Liver (tissue), 9 donors: ENCODE measurements around the gene ASB13. TPM values are rescaled to one million over a fixed set of nuclear protein-coding genes. Genes with fewer than 3 reads are reported as not detected.

ENCODE experiments used
- DNase-seq: peaks from one replicate; pipeline ENCODE4 v3.0.0-alpha.2; 2017; ENCODE audit warnings: low spot score
- H3K27ac ChIP-seq, 2 donors: one replicate each; pipeline ENCODE4 v1.7.0; 2013; ENCODE audit warnings: inconsistent platforms in 2 of 2, low read length in 2 of 2, control low read depth in 1 of 2, low read depth in 1 of 2, mild to moderate bottlenecking in 1 of 2
- H3K27me3 ChIP-seq, 4 donors: one replicate each; pipeline versions ENCODE4 v1.6.1 to v1.7.0; 2013; ENCODE audit warnings: low read length in 3 of 4, inconsistent platforms in 1 of 4, mild to moderate bottlenecking in 1 of 4, moderate library complexity in 1 of 4; ENCODE audit not compliant: control insufficient read depth in 4 of 4, insufficient read depth in 4 of 4
- H3K36me3 ChIP-seq, 4 donors: one replicate each; pipeline versions ENCODE4 v1.6.1 to v1.7.0; 2013; ENCODE audit warnings: low read length in 3 of 4, mild to moderate bottlenecking in 3 of 4, low read depth in 1 of 4, moderate library complexity in 1 of 4; ENCODE audit not compliant: control insufficient read depth in 4 of 4, insufficient read depth in 3 of 4
- H3K4me1 ChIP-seq, 4 donors: one replicate each; pipeline versions ENCODE4 v1.6.1 to v1.7.0; 2013; ENCODE audit warnings: low read length in 3 of 4, mild to moderate bottlenecking in 3 of 4, moderate library complexity in 1 of 4; ENCODE audit not compliant: control insufficient read depth in 4 of 4, insufficient read depth in 4 of 4
- H3K4me3 ChIP-seq, 3 donors: one replicate each; pipeline versions ENCODE4 v1.6.1 to v1.7.0; 2013; ENCODE audit warnings: low read length in 3 of 3, control low read depth in 1 of 3, low read depth in 1 of 3, mild to moderate bottlenecking in 1 of 3
- H3K9ac ChIP-seq, 2 donors: one replicate each; pipeline ENCODE4 v1.7.0; 2013; ENCODE audit warnings: low read length in 2 of 2, mild to moderate bottlenecking in 2 of 2, moderate library complexity in 2 of 2, control low read depth in 1 of 2, low read depth in 1 of 2
- H3K9me3 ChIP-seq, 4 donors: one replicate each; pipeline versions ENCODE4 v1.6.1 to v1.7.0; 2013; ENCODE audit warnings: low read length in 3 of 4; ENCODE audit not compliant: control insufficient read depth in 4 of 4
- FOXA1 ChIP-seq: IDR thresholded peaks from 2 replicates; pipeline ENCODE4 v1.6.1; 2016; ENCODE audit warnings: antibody characterized with exemption
- GABPA ChIP-seq, 2 donors: IDR thresholded peaks in 1 of 2; conservative IDR thresholded peaks in 1 of 2; 2 replicates each; pipeline ENCODE4 v1.6.1; 2016; ENCODE audit warnings: antibody characterized with exemption in 2 of 2, mild to moderate bottlenecking in 1 of 2, moderate library complexity in 1 of 2
- HNF4A ChIP-seq, 2 donors: conservative IDR thresholded peaks; 2 replicates each; pipeline ENCODE4 v1.6.1; 2016; ENCODE audit warnings: antibody characterized with exemption in 2 of 2, mild to moderate bottlenecking in 2 of 2
- HNF4G ChIP-seq: IDR thresholded peaks from 2 replicates; pipeline ENCODE4 v1.6.1; 2016; ENCODE audit warnings: antibody characterized with exemption
- JUND ChIP-seq, 2 donors: IDR thresholded peaks; 2 replicates each; pipeline ENCODE4 v1.6.1; 2016; ENCODE audit warnings: antibody characterized with exemption in 2 of 2
- NR2F2 ChIP-seq: IDR thresholded peaks from 2 replicates; pipeline ENCODE4 v1.6.1; 2016; ENCODE audit warnings: antibody characterized with exemption
- RAD21 ChIP-seq, 2 donors: IDR thresholded peaks; 2 replicates each; pipeline ENCODE4 v1.6.1; 2016; ENCODE audit warnings: antibody characterized with exemption in 2 of 2, mild to moderate bottlenecking in 2 of 2
- REST ChIP-seq: IDR thresholded peaks from 2 replicates; pipeline ENCODE4 v1.6.1; 2016; ENCODE audit warnings: antibody characterized with exemption, mild to moderate bottlenecking
- RXRA ChIP-seq, 2 donors: IDR thresholded peaks; 2 replicates each; pipeline ENCODE4 v1.6.1; 2017 to 2018; ENCODE audit warnings: antibody characterized with exemption in 2 of 2, mild to moderate bottlenecking in 1 of 2
- SP1 ChIP-seq: IDR thresholded peaks from 2 replicates; pipeline ENCODE4 v1.6.1; 2018; ENCODE audit warnings: antibody characterized with exemption, mild to moderate bottlenecking
- YY1 ChIP-seq: IDR thresholded peaks from 2 replicates; pipeline ENCODE4 v1.6.1; 2016; ENCODE audit warnings: antibody characterized with exemption, mild to moderate bottlenecking
- WGBS: extraction: QIAGEN DNeasy Blood & Tissue Kit; methylation state at CpG from one replicate; pipeline ENCODE4 v1.1.7; 2013; 5-methylcytosine and 5-hydroxymethylcytosine counted together
- polyA plus RNA-seq, 2 donors: library from polyadenylated mRNA; stranded (reverse) in 1 of 2; unstranded in 1 of 2; fragments of 200-250 nt in 1 of 2; fragments of >200 nt in 1 of 2; fragmentation: Nextera tagmentation in 1 of 2; extraction: Ambion mirVana in 1 of 2; gene quantifications; one replicate each; pipeline versions ENCODE4 v1.2.1 to v1.2.3, GENCODE V29; 2013 to 2015
- total RNA-seq, 2 donors: library from RNA; depleted of rRNA; stranded (reverse); fragments of >200 nt; gene quantifications; one replicate each; pipeline ENCODE4 v1.2.3, GENCODE V29; 2014
- TF ChIP-seq, protein P1 (sequence below): IDR thresholded peaks from 2 replicates; pipeline ENCODE4 v1.6.1; 2016; ENCODE audit warnings: antibody characterized with exemption
- TF ChIP-seq, protein P2 (sequence below): fragments of 150-350 bp; IDR thresholded peaks from 2 replicates; pipeline ENCODE4 v1.5.1; 2017; ENCODE audit warnings: improper control_type of control experiment, low read depth, low read length; ENCODE audit not compliant: missing input control
- donor health status: healthy.
- donor health status: healthy.
- donor health status: healthy.
- donor health status: healthy.
- donor health status: healthy.

Gene ASB13
- total and polyA plus RNA-seq, 4 donors, result 8.5 to 48.3 (median 42.5) TPM

GRCh38 chr10:5630112-5630436 lies 36.3 kb downstream of the ASB13 start:
- H3K27me3 ChIP-seq, result no peaks in the 10 kb centered on the region
- H3K9me3 ChIP-seq, result no peaks in the 10 kb centered on the region
- H3K36me3 ChIP-seq, result no peaks in the 10 kb centered on the region
- no peak overlapping the region for H3K9ac ChIP-seq
- H3K4me3 ChIP-seq, result no peak overlapping the region
- TF ChIP-seq HNF4G (no peak), REST (no peak), YY1 (no peak), GABPA (IDR thresholded peaks at IDR 0.05 in 1 of 2, conservative IDR thresholded peaks at IDR 0.05 in 1 of 2) (no peak), SP1 (no peak), FOXA1 (no peak), RAD21 (IDR thresholded peaks at IDR 0.05) (no peak), JUND (IDR thresholded peaks at IDR 0.05) (no peak), HNF4A (conservative IDR thresholded peaks at IDR 0.05) (no peak)
- TF ChIP-seq, protein P1, sequence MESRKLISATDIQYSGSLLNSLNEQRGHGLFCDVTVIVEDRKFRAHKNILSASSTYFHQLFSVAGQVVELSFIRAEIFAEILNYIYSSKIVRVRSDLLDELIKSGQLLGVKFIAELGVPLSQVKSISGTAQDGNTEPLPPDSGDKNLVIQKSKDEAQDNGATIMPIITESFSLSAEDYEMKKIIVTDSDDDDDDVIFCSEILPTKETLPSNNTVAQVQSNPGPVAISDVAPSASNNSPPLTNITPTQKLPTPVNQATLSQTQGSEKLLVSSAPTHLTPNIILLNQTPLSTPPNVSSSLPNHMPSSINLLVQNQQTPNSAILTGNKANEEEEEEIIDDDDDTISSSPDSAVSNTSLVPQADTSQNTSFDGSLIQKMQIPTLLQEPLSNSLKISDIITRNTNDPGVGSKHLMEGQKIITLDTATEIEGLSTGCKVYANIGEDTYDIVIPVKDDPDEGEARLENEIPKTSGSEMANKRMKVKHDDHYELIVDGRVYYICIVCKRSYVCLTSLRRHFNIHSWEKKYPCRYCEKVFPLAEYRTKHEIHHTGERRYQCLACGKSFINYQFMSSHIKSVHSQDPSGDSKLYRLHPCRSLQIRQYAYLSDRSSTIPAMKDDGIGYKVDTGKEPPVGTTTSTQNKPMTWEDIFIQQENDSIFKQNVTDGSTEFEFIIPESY, result no peak
- TF ChIP-seq, protein P2, sequence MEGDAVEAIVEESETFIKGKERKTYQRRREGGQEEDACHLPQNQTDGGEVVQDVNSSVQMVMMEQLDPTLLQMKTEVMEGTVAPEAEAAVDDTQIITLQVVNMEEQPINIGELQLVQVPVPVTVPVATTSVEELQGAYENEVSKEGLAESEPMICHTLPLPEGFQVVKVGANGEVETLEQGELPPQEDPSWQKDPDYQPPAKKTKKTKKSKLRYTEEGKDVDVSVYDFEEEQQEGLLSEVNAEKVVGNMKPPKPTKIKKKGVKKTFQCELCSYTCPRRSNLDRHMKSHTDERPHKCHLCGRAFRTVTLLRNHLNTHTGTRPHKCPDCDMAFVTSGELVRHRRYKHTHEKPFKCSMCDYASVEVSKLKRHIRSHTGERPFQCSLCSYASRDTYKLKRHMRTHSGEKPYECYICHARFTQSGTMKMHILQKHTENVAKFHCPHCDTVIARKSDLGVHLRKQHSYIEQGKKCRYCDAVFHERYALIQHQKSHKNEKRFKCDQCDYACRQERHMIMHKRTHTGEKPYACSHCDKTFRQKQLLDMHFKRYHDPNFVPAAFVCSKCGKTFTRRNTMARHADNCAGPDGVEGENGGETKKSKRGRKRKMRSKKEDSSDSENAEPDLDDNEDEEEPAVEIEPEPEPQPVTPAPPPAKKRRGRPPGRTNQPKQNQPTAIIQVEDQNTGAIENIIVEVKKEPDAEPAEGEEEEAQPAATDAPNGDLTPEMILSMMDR, result no peak
- 94% methylated on average over 8 of the region's 8 CpGs for WGBS
- no peak for DNase-seq
- H3K4me1 ChIP-seq, result peaks cover 16 to 51% (median 44%) of the 10 kb centered on the region in 4 donors
- H3K27ac ChIP-seq, result no peak overlapping the region

DNA sequence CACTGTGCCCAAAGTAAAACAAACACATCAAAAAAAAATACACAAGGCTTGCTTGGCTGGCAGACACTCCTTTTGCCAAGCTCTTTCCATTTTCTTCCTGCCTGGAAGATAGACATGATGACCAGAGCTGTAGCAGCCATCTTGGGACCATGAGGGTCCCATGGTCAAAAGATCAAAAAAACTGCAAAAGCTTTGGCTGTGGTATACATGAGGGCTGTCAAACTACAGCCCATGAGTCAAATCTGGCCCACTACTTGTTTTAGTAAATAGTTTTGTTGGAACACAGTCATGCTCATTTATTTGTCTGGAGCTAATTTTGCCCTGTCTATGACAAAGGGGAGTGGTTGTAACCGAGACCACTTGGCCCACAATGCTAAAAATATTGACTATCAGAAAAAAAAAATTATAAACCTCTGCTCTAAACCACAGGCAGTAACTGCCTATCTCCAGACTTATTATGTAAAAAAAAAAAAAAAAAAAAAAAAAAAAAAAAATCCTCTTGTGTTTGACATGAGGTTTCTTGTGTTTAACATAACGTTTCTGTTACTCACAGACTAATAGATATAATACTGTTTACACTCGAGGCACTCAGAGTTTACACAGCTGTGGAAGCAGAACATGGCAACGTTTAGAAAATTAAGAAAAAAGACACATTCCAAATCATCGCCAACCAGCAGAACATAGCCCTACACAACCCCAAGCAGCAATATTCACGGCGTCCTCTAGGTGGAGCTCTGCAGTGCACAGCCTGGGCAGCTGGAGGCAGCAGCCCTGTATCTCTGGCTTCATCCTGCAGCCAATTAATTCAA lies 36.9 kb downstream of the ASB13 start:
- Histone ChIP-seq H3K27ac (peak overlapping the region; percentile 59 to 80), H3K4me1 (peaks cover 16 to 51% (median 44%) of the 10 kb centered on the region in 4 donors), H3K9me3 (no peaks in the 10 kb centered on the region)

More for the DNA sequence above, 36.9 kb downstream of the ASB13 start:
- 11% methylated on average over 7 of the region's 7 CpGs for WGBS
- no peaks in the 10 kb centered on the region for H3K36me3 ChIP-seq
- H3K4me3 ChIP-seq, result no peak overlapping the region
- TF ChIP-seq RAD21 (IDR thresholded peaks at IDR 0.05) (peak; percentile 83 to 93), NR2F2 (no peak), GABPA (IDR thresholded peaks at IDR 0.05 in 1 of 2, conservative IDR thresholded peaks at IDR 0.05 in 1 of 2) (no peak), RXRA (IDR thresholded peaks at IDR 0.05) (peak; percentile 30 to 52), YY1 (no peak)
- TF ChIP-seq, protein P2, result peak; percentile 90
- TF ChIP-seq, protein P1, result no peak
- H3K9ac ChIP-seq, result no peak overlapping the region
- DNase-seq, result peak; percentile 86
- H3K27me3 ChIP-seq, result no peaks in the 10 kb centered on the region
